ENCODE measurements around the gene PPP2R2B. TPM values are rescaled to one million over a fixed set of nuclear protein-coding genes. Genes with fewer than 3 reads are reported as not detected.
A peak's percentile ranks its signal among the peaks of the same experiment; 100 is the strongest.

Gene PPP2R2B
- total RNA-seq, 1 donor from 2014 or later, result 1.2 TPM

- TF ChIP-seq CTCF (IDR thresholded peaks at IDR 0.05; ENCODE audit: insufficient read depth, low read length, poor library complexity, severe bottlenecking), result no peak
- no peak for DNase-seq (ENCODE audit: low read depth)
Measured at GRCh38 chr5:146539973-146540372, 338.6 kb downstream of the PPP2R2B start.

GRCh38 chr5:146538432-146538831 is 340.1 kb downstream of the PPP2R2B start:
- DNase-seq (ENCODE audit: low read depth), result no peak
- Histone ChIP-seq H3K27me3 (ENCODE audit: control insufficient read depth, insufficient read depth, low read length) (no peaks in the 10 kb centered on the region), H3K36me3 (ENCODE audit: control insufficient read depth, insufficient read depth, low read length) (no peaks in the 10 kb centered on the region), H3K4me3 (ENCODE audit: low read depth, low read length) (no peak overlapping the region)
- no peak for TF ChIP-seq CTCF (IDR thresholded peaks at IDR 0.05; ENCODE audit: insufficient read depth, low read length, poor library complexity, severe bottlenecking)

More at GRCh38 chr5:146539973-146540372, 338.6 kb downstream of the PPP2R2B start:
- Histone ChIP-seq H3K27me3 (ENCODE audit: control insufficient read depth, insufficient read depth, low read length) (no peaks in the 10 kb centered on the region), H3K36me3 (ENCODE audit: control insufficient read depth, insufficient read depth, low read length) (no peaks in the 10 kb centered on the region), H3K4me3 (ENCODE audit: low read depth, low read length) (no peak overlapping the region)

GRCh38 chr5:146533882-146534281 is 344.7 kb downstream of the PPP2R2B start:
- no peak overlapping the region for H3K4me3 ChIP-seq (ENCODE audit: low read depth, low read length)
- TF ChIP-seq CTCF (IDR thresholded peaks at IDR 0.05; ENCODE audit: insufficient read depth, low read length, poor library complexity, severe bottlenecking), result no peak
- H3K36me3 ChIP-seq (ENCODE audit: control insufficient read depth, insufficient read depth, low read length), result no peaks in the 10 kb centered on the region
- H3K27me3 ChIP-seq (ENCODE audit: control insufficient read depth, insufficient read depth, low read length), result no peaks in the 10 kb centered on the region
- DNase-seq (ENCODE audit: low read depth), result no peak

GRCh38 chr5:146533260-146533857 is 345.2 kb downstream of the PPP2R2B start:
- H3K36me3 ChIP-seq (ENCODE audit: control insufficient read depth, insufficient read depth, low read length), result no peaks in the 10 kb centered on the region
- no peak overlapping the region for H3K4me3 ChIP-seq (ENCODE audit: low read depth, low read length)
- TF ChIP-seq CTCF (IDR thresholded peaks at IDR 0.05; ENCODE audit: insufficient read depth, low read length, poor library complexity, severe bottlenecking), result peak; percentile 83
- H3K27me3 ChIP-seq (ENCODE audit: control insufficient read depth, insufficient read depth, low read length), result no peaks in the 10 kb centered on the region
- peak; percentile 14 for DNase-seq (ENCODE audit: low read depth)

Measured in kidney epithelial cell (primary cell).